HUDEP-2 (cell line): ENCODE results near the gene PCCA.

ENCODE experiments used
- DNase-seq, 76 experiments: peaks; one replicate each; lab custom pipeline; 2025; ENCODE audit not compliant: unreplicated experiment in 76 of 76; lab: John Stamatoyannopoulos, UW

PCCA gene

DNA sequence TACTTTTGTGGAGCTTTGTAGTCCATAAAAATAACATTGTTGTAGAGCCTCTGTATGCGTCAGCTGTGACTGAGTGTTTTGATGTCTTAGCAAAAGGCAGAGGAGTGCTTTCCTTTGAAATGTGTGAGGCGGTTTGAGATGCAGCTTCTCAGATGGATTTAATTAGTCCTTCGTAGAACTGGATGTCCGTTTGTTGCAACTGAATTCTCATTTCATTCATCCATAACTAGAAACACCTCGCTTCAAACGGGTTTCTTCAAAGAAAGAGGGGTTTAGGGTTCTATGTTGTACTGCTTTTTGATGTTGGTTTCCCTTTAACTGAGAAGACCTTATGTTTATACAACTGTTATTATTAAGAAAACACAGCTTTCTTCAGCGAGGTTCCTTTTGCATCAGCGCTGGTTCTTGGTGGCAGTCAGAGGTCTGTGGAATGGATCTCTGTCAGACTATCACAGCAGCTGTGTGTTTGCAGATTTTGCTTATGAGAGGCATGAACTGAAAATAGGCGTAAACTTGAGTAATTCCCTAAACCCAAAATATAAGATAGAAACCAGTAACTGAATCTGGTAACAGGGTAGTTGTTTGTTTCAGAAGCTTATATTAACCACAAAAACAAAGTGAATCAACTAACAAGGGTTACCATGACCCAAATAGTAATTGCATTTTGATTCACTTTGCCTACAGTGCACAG is 305.3 kb downstream of the PCCA start:
- DNase-seq = no peak

DNA sequence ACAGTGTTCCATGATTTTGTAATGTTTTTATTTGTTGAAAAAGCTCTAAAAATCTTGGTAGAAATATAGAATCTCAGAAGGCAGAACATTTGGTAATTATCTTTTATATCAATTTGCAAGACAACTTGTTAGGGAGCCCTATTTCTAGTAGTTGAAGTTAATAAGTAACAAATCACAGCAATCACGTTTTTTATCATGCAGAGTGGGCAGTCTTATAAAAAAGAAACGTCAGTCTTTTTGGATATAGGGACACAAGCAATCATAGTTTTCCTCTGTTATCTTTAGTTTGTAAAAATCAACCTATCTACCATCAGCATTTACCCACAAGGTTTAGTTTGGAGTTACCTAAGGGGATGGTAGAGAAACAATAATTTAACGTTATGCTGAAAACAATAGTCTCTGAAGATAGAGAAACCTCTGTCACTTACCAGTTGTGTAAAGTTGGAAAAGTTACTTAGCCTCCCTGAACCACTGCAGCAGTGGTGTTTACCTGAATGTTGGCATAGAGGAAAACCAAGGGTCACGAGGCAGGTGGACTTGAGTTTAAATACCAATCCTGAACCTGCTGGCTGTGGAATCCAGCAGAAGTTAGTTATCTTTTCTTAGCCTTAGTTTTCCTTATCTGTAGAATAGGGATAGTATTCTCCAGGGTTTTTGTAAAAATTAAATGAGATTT is 306.9 kb downstream of the PCCA start:
- DNase-seq = no peak

DNA sequence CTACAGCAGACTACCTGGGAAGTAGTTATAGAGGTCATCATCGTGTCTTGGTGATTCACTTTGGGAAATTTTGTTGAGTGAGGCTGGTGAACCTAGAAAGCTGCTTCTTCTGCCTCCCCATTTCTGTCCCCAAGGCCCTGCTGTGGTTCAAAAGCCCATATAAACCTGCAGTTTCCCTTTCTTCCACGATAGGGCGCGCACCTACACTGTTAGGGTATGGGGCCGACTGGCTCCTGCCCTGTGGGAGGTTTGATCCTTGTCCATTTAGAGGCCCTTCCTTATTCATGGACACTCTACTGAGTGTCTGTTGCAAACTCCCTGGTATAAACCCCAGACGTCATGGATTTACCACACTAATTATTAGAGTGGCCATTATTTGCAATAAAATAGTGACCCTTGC is 307.9 kb downstream of the PCCA start:
- DNase-seq = no peak

DNA sequence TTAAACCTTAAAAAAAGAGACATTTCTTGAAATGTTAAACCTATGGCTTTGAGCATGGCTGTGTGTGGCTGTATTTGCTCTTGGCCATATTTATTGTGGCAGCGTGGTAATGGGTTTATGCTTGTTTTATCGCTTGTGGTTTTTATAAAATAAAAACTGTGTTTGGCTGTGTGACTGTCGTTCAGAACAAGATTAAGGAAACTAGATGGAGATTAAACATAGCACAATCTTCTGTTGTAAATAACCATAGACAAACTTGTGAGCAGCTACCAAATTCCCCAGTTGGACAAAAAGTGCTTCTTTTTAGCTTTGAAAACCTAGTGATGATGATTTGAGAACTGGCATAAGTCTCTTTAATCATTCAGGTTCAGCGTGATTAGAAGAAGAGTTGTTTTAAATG is 308.7 kb downstream of the PCCA start:
- no peak for DNase-seq

DNA sequence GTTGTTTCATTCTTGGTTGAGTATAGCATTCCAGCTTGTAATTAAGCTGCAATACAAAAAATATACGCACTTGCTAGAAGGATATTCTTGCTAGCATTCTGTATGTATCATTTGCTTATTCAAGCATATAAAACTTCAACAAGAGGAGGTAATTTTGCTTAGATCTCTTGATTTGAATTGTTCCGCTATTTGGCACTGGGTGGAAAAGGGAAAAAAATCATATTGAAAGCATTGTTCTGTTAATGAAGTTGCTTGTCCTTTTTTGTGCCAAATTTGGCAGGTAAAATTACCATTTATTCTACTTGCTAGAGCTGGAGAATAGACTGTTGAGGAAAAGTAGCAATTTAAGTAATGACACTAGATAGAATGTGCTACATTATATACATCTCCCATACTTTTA is 309.5 kb downstream of the PCCA start:
- DNase-seq = no peak

DNA sequence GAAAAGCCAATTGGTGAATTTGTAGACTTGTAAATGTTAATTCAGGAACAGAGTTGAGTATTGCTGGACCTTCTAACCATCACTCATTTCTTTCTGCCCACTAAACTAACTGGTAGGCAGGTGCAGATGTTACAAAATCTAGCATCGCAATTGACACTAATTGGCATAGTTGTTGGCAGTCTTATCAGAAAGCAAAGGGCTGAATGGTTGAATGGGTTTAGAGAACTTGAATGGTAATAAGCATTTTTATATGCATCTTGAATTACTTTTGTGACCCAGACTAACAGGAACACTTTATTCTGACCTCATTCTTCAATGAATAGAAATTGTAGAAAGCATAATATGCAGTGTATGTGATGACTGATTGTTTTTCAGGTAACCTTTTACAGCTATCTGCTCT is 310.6 kb downstream of the PCCA start:
- no peak for DNase-seq

- no peak for DNase-seq
Observed at GRCh38 chr13:100403675-100404074, 314.8 kb downstream of the PCCA start.

- DNase-seq = no peak
Observed at GRCh38 chr13:100409132-100409531, 320.2 kb downstream of the PCCA start.

DNA sequence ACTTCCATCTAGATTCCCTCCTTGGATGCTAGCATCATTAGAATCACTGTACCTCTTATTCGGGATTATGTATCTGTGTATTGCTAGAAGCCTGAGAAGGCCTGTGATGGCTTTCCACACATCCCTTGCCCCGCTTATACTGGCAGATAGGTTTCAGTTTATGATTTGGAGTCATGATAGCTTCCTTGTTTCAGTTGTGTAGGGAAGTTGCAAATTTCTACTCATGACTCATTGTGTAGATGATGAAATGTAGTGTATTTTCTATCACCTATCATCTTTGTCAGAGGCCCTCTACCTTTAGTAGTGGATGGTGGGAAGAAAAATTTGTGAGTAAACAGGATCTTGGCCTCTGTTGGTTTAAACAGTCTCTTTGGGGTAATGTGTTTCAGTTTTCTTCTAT is 334.5 kb downstream of the PCCA start:
- no peak for DNase-seq

GRCh38 chr13:100428986-100429385 is 340.1 kb downstream of the PCCA start:
- DNase-seq = no peak

- no peak for DNase-seq
Observed at GRCh38 chr13:100432611-100433010, 343.7 kb downstream of the PCCA start.

DNA sequence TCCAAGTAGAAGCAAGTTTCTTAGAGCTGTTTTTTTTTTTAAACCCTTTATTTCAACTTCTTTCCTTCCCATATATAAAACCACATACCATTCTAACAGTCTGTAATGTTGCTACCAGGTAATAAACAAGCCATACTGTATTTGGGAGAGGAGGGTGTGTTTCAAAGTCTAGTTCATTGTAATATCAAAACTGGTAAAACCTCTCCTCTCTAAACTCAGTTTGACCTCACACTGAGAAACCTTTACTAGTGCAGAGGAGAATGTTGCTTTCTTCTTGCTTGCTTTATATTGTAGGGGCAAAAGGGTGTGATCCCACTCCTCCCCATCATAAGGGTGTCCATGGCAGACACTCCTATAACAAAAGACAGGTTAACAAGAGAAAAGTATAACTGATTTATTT is 344.6 kb downstream of the PCCA start:
- DNase-seq = no peak

GRCh38 chr13:100434010-100434763 is 345.3 kb downstream of the PCCA start:
- no peak for DNase-seq

DNA sequence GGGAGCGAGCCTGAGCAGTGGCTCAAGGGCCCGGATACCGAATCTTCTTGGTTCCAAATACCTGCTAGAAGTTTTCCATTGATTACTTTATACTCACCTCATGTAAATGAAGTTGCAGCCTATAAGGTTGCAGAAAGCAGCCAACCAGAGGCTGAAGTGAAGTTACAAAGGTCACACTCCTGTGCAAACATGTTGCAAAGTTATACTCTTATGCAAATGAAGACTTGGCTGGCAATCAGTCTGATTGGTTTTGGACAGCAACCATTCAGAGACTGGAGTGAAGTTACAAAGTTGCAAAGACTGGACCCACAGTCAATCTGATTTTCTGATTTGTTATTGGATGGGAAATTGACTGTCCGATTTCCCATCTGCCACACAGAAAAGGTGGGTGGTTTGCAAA is 347.2 kb downstream of the PCCA start:
- no peak for DNase-seq

GRCh38 chr13:100438059-100438788 is 349.3 kb downstream of the PCCA start:
- no peak for DNase-seq

DNA sequence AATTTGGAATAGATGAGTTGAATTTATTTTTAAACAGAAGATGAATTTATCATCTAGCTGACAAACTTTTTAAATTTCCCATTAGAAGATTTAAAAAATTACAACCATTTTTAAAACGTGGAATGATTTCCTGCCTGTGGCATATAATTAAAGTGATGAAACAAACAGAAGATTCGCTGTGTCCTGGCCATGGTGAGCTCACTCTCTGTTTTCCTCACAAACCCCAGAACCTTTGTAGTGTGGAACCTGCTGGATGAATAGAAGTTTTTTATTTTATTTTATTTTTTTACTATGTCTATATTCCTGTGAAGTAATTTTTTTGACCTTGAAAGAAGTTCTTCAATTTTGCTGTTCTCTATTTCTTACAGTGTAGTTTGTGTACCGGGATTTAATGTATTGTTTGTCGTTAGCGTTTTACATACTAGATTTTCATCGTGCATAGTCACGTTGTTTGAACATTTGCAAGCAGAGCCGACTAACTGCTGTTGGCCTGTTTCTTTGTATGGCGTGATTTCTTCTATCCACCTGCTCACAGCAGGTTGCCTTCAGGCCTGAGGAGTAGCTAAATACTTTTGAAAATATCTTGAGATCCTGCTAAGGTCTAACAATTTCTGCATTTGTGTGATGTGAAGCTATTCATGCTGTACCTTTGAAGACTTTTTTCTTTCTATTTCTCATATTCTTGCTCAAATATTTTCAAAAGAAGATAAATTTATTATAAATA is 350.5 kb downstream of the PCCA start:
- no peak for DNase-seq

GRCh38 chr13:100440751-100441425 is 352.0 kb downstream of the PCCA start:
- no peak for DNase-seq

- no peak for DNase-seq
Observed at GRCh38 chr13:100442095-100442832, 353.4 kb downstream of the PCCA start.

GRCh38 chr13:100443278-100443997 is 354.5 kb downstream of the PCCA start:
- DNase-seq = no peak
